H1 (cell line): ENCODE results near the gene WDFY4. TPM values are rescaled to one million over a fixed set of nuclear protein-coding genes. Genes with fewer than 3 reads are reported as not detected.

Experiments
- CTCF ChIA-PET: fragments of 300-600 bp; sonication (Branson Sonifier 250); formaldehyde crosslinking; loops from one replicate; lab custom pipeline; 2021; ENCODE audit not compliant: partially characterized antibody; lab: Charles Lee
- POLR2A ChIA-PET: fragments of 300-600 bp; sonication (Branson Sonifier 250); formaldehyde crosslinking; loops from one replicate; lab custom pipeline; 2021; ENCODE audit warnings: inconsistent platforms; ENCODE audit not compliant: partially characterized antibody; lab: Charles Lee
- DNase-seq, 2 experiments: peaks; one replicate each; pipeline versions ENCODE4 v3.0.0 to v3.0.0-alpha.2; 2010 to 2022; ENCODE audit warnings: low spot score in 2 of 2, low read depth in 1 of 2, mixed read lengths in 1 of 2
- FAIRE-seq: peaks from 2 replicates; lab custom pipeline; 2011; peaks lifted over from hg19 to GRCh38; lab: Jason Lieb, UNC
- H2AFZ ChIP-seq: 2 replicates; pipeline ENCODE4 v1.8.1; 2012; ENCODE audit warnings: low read length, inconsistent platforms
- H2AK5ac ChIP-seq: 2 replicates; pipeline ENCODE4 v1.6.1; 2013; ENCODE audit warnings: low read depth, low read length
- H2BK120ac ChIP-seq: replicated peaks from 2 replicates; pipeline ENCODE3; 2013; ENCODE audit warnings: low read depth, low read length, inconsistent platforms
- H2BK12ac ChIP-seq: 2 replicates; pipeline ENCODE4 v1.6.1; 2013; ENCODE audit warnings: low read depth, low read length
- H2BK15ac ChIP-seq: 2 replicates; pipeline ENCODE4 v1.6.1; 2013; ENCODE audit warnings: low read length
- H2BK20ac ChIP-seq: 2 replicates; pipeline ENCODE4 v1.6.1; 2013; ENCODE audit warnings: low read length
- H2BK5ac ChIP-seq: 2 replicates; pipeline ENCODE4 v1.6.1; 2013; ENCODE audit warnings: low read depth, low read length
- H3K14ac ChIP-seq: 2 replicates; pipeline ENCODE4 v1.6.1; 2013; ENCODE audit warnings: inconsistent platforms; ENCODE audit not compliant: insufficient read length
- H3K18ac ChIP-seq: 2 replicates; pipeline ENCODE4 v1.6.1; 2013; ENCODE audit warnings: low read length; ENCODE audit errors: extremely low read depth
- H3K23ac ChIP-seq: 2 replicates; pipeline ENCODE4 v1.6.1; 2013; ENCODE audit warnings: inconsistent platforms; ENCODE audit not compliant: insufficient read length
- H3K23me2 ChIP-seq: 2 replicates; pipeline ENCODE4 v1.6.1; 2013; ENCODE audit warnings: low read depth, low read length
- H3K27ac ChIP-seq: 2 replicates; pipeline ENCODE4 v1.6.1; 2011; ENCODE audit warnings: low read depth, low read length, inconsistent platforms
- H3K27me3 ChIP-seq, 4 experiments: replicated peaks in 1 of 4; 1 replicate in 1 of 4; 2 replicates in 3 of 4; pipeline versions ENCODE4 v1.6.1 to v1.8.1; 2011 to 2013; ENCODE audit warnings: low read length in 3 of 4, mild to moderate bottlenecking in 3 of 4, inconsistent platforms in 2 of 4, mixed read lengths in 2 of 4, moderate library complexity in 1 of 4; ENCODE audit not compliant: control insufficient read depth in 3 of 4, insufficient read depth in 3 of 4; ENCODE audit errors: extremely low read depth in 1 of 4
- H3K36me3 ChIP-seq, 4 experiments: 2 replicates each; pipeline versions ENCODE4 v1.6.1 to v1.8.1; 2011 to 2013; ENCODE audit warnings: mild to moderate bottlenecking in 4 of 4, low read length in 3 of 4, moderate library complexity in 2 of 4, control low read depth in 1 of 4, inconsistent platforms in 1 of 4; ENCODE audit not compliant: insufficient read depth in 4 of 4, control insufficient read depth in 2 of 4
- H3K4ac ChIP-seq: replicated peaks from 2 replicates; pipeline ENCODE3; 2013; ENCODE audit warnings: low read length, low read depth, mixed read lengths, inconsistent platforms; ENCODE audit not compliant: insufficient read length
- H3K4me1 ChIP-seq, 4 experiments: replicated peaks in 1 of 4; 1 replicate in 1 of 4; 2 replicates in 3 of 4; pipeline versions ENCODE4 v1.6.1 to v1.8.1; 2011 to 2013; ENCODE audit warnings: low read length in 3 of 4, inconsistent platforms in 2 of 4, mixed read lengths in 1 of 4; ENCODE audit not compliant: insufficient read depth in 4 of 4, control insufficient read depth in 3 of 4
- H3K4me2 ChIP-seq, 2 experiments: 2 replicates each; pipeline versions ENCODE4 v1.6.1 to v1.8.1; 2011 to 2013; ENCODE audit warnings: low read depth in 2 of 2, low read length in 2 of 2, control low read depth in 1 of 2, inconsistent platforms in 1 of 2, mild to moderate bottlenecking in 1 of 2; ENCODE audit not compliant: insufficient read depth in 1 of 2
- H3K4me3 ChIP-seq, 4 experiments: fragments of 200-600, 300-600 bp in 1 of 4; sonication (generic), shearing (Covaris generic), sonication (Bioruptor Twin) in 1 of 4; 2 replicates each; pipeline versions ENCODE4 v1.5.1 to v1.8.1; 2011 to 2016; ENCODE audit warnings: low read length in 4 of 4, low read depth in 3 of 4, control low read depth in 2 of 4, inconsistent platforms in 2 of 4, mild to moderate bottlenecking in 2 of 4, mixed read lengths in 1 of 4, moderate library complexity in 1 of 4; ENCODE audit not compliant: insufficient read depth in 2 of 4; ENCODE audit errors: extremely low read depth in 1 of 4
- H3K56ac ChIP-seq: replicated peaks from 2 replicates; pipeline ENCODE3; 2013; ENCODE audit warnings: low read depth, mild to moderate bottlenecking, mixed read lengths, low read length, inconsistent platforms; ENCODE audit not compliant: insufficient read length
- H3K79me1 ChIP-seq: 2 replicates; pipeline ENCODE4 v1.6.1; 2013; ENCODE audit warnings: low read depth, low read length, control low read depth
- H3K79me2 ChIP-seq, 2 experiments: 2 replicates each; pipeline versions ENCODE4 v1.6.1 to v1.8.1; 2012 to 2013; ENCODE audit warnings: low read length in 2 of 2, mild to moderate bottlenecking in 2 of 2, inconsistent platforms in 1 of 2; ENCODE audit not compliant: insufficient read depth in 2 of 2, control insufficient read depth in 1 of 2
- H3K9ac ChIP-seq, 4 experiments: replicated peaks in 1 of 4; 1 replicate in 1 of 4; 2 replicates in 3 of 4; pipeline versions ENCODE4 v1.6.1 to v1.8.1; 2011 to 2013; ENCODE audit warnings: low read depth in 3 of 4, low read length in 3 of 4, control low read depth in 2 of 4, mild to moderate bottlenecking in 2 of 4, moderate library complexity in 2 of 4, inconsistent platforms in 1 of 4; ENCODE audit errors: extremely low read depth in 1 of 4
- H3K9me3 ChIP-seq, 2 experiments: 2 replicates each; pipeline versions ENCODE4 v1.6.1 to v1.8.1; 2012 to 2013; ENCODE audit warnings: mild to moderate bottlenecking in 2 of 2, moderate library complexity in 2 of 2, control low read depth in 1 of 2, inconsistent platforms in 1 of 2, low read depth in 1 of 2, low read length in 1 of 2, mixed read lengths in 1 of 2; ENCODE audit not compliant: insufficient read depth in 2 of 2
- H4K20me1 ChIP-seq, 2 experiments: replicated peaks in 1 of 2; 2 replicates each; pipeline versions ENCODE3 to v1.8.1; 2011 to 2013; ENCODE audit warnings: inconsistent platforms in 2 of 2, low read length in 2 of 2, mild to moderate bottlenecking in 1 of 2; ENCODE audit not compliant: insufficient read depth in 2 of 2, control insufficient read depth in 1 of 2
- H4K5ac ChIP-seq: 2 replicates; pipeline ENCODE4 v1.6.1; 2013; ENCODE audit warnings: low read length, low read depth, mixed read lengths, inconsistent platforms; ENCODE audit not compliant: insufficient read length
- H4K8ac ChIP-seq: 2 replicates; pipeline ENCODE4 v1.8.0; 2013; ENCODE audit warnings: mild to moderate bottlenecking, moderate library complexity, low read length, inconsistent platforms; ENCODE audit not compliant: insufficient read depth; ENCODE audit errors: extremely low read depth
- H4K91ac ChIP-seq: replicated peaks from 2 replicates; pipeline ENCODE3; 2013; ENCODE audit warnings: low read length, mixed read lengths, inconsistent platforms; ENCODE audit not compliant: insufficient read length
- CBX5 ChIP-seq: fragments of 300-800, 300-1000 bp; sonication (generic); IDR thresholded peaks from 2 replicates; pipeline ENCODE4 v1.7.1; 2016; ENCODE audit warnings: antibody characterized with exemption, low read length, low read depth
- CREB1 ChIP-seq: IDR thresholded peaks from 2 replicates; pipeline ENCODE4 v1.6.1; 2012; ENCODE audit warnings: inconsistent platforms
- KDM1A ChIP-seq: fragments of 200-600, 300-600 bp; sonication (generic); IDR thresholded peaks from 2 replicates; pipeline ENCODE4 v1.7.1; 2016; ENCODE audit warnings: mild to moderate bottlenecking, low read length, borderline replicate concordance
- WGBS, 2 experiments: shearing (Covaris generic) in 1 of 2; methylation state at CpG; one replicate each; pipeline versions ENCODE4 v1.1.6 to v1.1.7; 2013 to 2015; ENCODE audit warnings: low lambda C conversion rate in 2 of 2, mixed read lengths in 2 of 2, inconsistent platforms in 1 of 2, low coverage in 1 of 2, missing lambda C conversion rate in 1 of 2; ENCODE audit not compliant: insufficient replicate concordance in 2 of 2, insufficient coverage in 1 of 2, insufficient read length in 1 of 2; ENCODE audit errors: extremely low coverage in 1 of 2, missing lambda C conversion rate in 1 of 2; 5-methylcytosine and 5-hydroxymethylcytosine counted together
- polyA plus RNA-seq, 7 experiments: library from polyadenylated mRNA; depleted of rRNA in 3 of 7; stranded (reverse) in 5 of 7; unstranded in 2 of 7; fragments of >200 nt in 5 of 7; fragments of 200-250 nt in 2 of 7; gene quantifications; 1 replicate in 5 of 7; 2 replicates in 1 of 7; 4 replicates in 1 of 7; pipeline versions ENCODE4 v1.2.1 to v1.2.3, GENCODE V29; 2011 to 2013; ENCODE audit warnings: missing spikeins in 2 of 7, mixed read lengths in 2 of 7
- total RNA-seq: library from RNA; stranded (reverse); fragmentation: NEBNext Ultra II Directional; extraction: Animal tissue kit (Norgen Biotek cat#: 25700); gene quantifications from 2 replicates; pipeline ENCODE4 v1.2.1, GENCODE V29; 2021

WDFY4 gene
- total and polyA plus RNA-seq, 2 of the 8 experiments (the other 6 are each of a cell fraction or from before 2014, with no cell fraction given): not detected

DNA sequence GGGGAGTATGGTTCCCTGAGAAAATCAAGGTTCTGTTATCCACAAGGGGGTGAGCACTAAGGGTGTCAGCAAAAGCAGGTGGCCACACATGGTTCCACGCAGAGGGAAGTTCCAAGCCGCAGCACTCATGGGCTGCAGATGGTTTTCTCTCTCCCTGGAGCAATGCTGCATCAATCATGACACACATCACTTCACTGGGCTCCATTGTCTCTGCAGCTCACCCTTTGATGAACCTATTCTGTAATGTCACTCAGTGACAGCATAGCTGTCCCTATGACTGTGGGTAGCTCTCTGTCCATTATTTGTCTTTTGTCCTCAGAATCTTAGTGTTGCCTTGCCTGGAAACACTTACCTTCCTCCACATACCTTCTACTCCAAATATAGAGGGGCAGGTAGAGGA, 220.2 kb downstream of the WDFY4 start:
- POLR2A ChIA-PET: no interaction called here
- Histone ChIP-seq H3K14ac (no peak overlapping the region), H2AK5ac (no peak overlapping the region), H4K5ac (no peak overlapping the region), H3K36me3 (no peaks in the 10 kb centered on the region), H3K79me2 (no peaks in the 10 kb centered on the region), H4K8ac (no peak overlapping the region), H3K4me2 (no peak overlapping the region)
- WGBS, 2 experiments: 87% methylated on average over 2 of the region's 2 CpGs; no CpG with 5 or more reads in 1 of the 2 experiments
- TF ChIP-seq CREB1 (no peak), KDM1A (no peak), CBX5 (no peak)
- TF ChIP-seq, all 59 proteins: peak for 0
- H3K23me2 ChIP-seq: no peaks in the 10 kb centered on the region; the same call in 1 of the 2 replicates
- H3K9ac ChIP-seq: no peak overlapping the region
- H3K23ac ChIP-seq: no peak overlapping the region
- DNase-seq (no peak), FAIRE-seq (no peak)
- H3K4me1 ChIP-seq: no peaks in the 10 kb centered on the region
- H3K18ac ChIP-seq: no peak overlapping the region
- H2BK120ac ChIP-seq: no peak overlapping the region
- no peaks in the 10 kb centered on the region for H3K9me3 ChIP-seq
- no peak overlapping the region for H3K56ac ChIP-seq
- no peak overlapping the region for H3K27ac ChIP-seq
- no peak overlapping the region for H3K4me3 ChIP-seq
- H2BK12ac ChIP-seq: no peak overlapping the region
- H4K20me1 ChIP-seq: no peaks in the 10 kb centered on the region
- no peak overlapping the region for H2BK20ac ChIP-seq
- H3K27me3 ChIP-seq: no peaks in the 10 kb centered on the region
- H3K4ac ChIP-seq: no peak overlapping the region
- CTCF ChIA-PET: interaction anchor here (0.8 to 2.7 kb wide), 6 partner anchors 8 to 296 kb away, joined by 3 to 11 read pairs (median 5); no protein-coding TSS in a partner anchor
- no peak overlapping the region for H2BK15ac ChIP-seq
- no peak overlapping the region for H2AFZ ChIP-seq
- H4K91ac ChIP-seq: no peak overlapping the region
- no peak overlapping the region for H2BK5ac ChIP-seq
- no peaks in the 10 kb centered on the region for H3K79me1 ChIP-seq
